Peyer's patch (tissue), 4 donors: ENCODE measurements around the gene COL5A2. TPM values are rescaled to one million over a fixed set of nuclear protein-coding genes. Genes with fewer than 3 reads are reported as not detected.
A peak's percentile ranks its signal among the peaks of the same experiment; 100 is the strongest.

ENCODE experiments used
- DNase-seq, 3 donors: peaks; one replicate each; pipeline ENCODE4 v3.0.0-alpha.2; 2017 to 2019
- H3K27ac ChIP-seq, 4 donors: fragments of 200-600 bp; sonication (generic); one replicate each; pipeline ENCODE4 v1.5.1; 2016 to 2019
- H3K27me3 ChIP-seq, 2 donors: fragments of 200-600 bp; sonication (generic); one replicate each; pipeline ENCODE4 v1.5.1; 2019
- H3K36me3 ChIP-seq, 3 donors: fragments of 200-600 bp; sonication (generic); one replicate each; pipeline ENCODE4 v1.5.1; 2016 to 2019
- H3K4me1 ChIP-seq, 4 donors: fragments of 200-600 bp; sonication (generic); one replicate each; pipeline ENCODE4 v1.5.1; 2016 to 2019
- H3K4me3 ChIP-seq, 4 donors: fragments of 200-600 bp; sonication (generic); 1 replicate in 3 of 4; 2 replicates in 1 of 4; pipeline ENCODE4 v1.5.1; 2016 to 2019; ENCODE audit warnings: mild to moderate bottlenecking in 1 of 4
- H3K9me3 ChIP-seq, 4 donors: fragments of 200-600 bp; sonication (generic); one replicate each; pipeline ENCODE4 v1.5.1; 2016 to 2019; ENCODE audit warnings: mild to moderate bottlenecking in 1 of 4
- POLR2A ChIP-seq, 2 donors: fragments of 450-650 bp; IDR thresholded peaks; one replicate each; pipeline ENCODE4 v1.5.1; 2017; ENCODE audit warnings: antibody characterized with exemption in 2 of 2, mild to moderate bottlenecking in 2 of 2, moderate library complexity in 2 of 2
- small RNA-seq, 2 donors: library from RNA; depleted of rRNA; stranded (forward); fragments of <200 nt; gene quantifications; one replicate each; pipeline ENCODE3, GENCODE V24; 2016
- total RNA-seq, 4 donors: library from RNA; depleted of rRNA; stranded (reverse); fragments of >200 nt; gene quantifications; one replicate each; pipeline ENCODE4 v1.1.0, GENCODE V29; 2016
- TF ChIP-seq, protein P1 (sequence below), 6 experiments: fragments of 450-650 bp in 4 of 6; fragments of 200-600 bp in 2 of 6; sonication (generic) in 1 of 6; IDR thresholded peaks; one replicate each; pipeline ENCODE4 v1.5.1; 2017 to 2019; ENCODE audit warnings: antibody characterized with exemption in 6 of 6, mild to moderate bottlenecking in 3 of 6, moderate library complexity in 1 of 6

Gene COL5A2
- total RNA-seq, 4 donors from 2014 or later: 10.2 to 53.6 (median 12.2) TPM

DNA sequence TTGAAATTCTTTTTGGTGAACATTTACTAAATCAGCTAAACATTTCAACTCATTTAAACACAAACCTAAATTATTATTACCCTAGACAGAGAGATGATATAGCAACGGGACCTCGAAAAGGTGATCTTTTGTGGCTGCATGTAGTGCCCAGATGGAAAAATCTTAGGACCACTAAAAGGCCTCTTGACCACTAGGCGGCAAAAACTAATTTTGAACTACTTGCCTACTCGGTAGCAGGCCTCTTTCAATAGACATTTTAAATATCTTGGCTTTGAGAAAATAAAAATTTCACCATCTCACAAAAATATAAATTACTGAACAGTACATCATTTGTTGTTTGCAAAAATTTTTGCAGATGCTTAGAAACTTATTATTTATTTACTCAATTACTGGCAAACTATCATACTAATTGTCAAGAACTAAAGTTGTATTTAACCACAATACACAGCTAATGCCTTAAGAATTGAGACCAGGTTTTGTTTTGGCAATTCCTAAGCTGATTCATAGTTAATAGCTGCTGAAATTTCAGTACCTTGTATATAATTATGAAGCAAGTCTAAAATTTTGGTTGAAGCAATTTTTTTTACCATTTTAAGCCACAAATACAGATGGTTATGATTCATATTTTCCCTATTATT lies 196.0 kb downstream of the COL5A2 start:
- Histone ChIP-seq H3K27ac (peak overlapping the region in 2 of 4 donors; percentile 23 to 71), H3K4me1 (no peaks in the 10 kb centered on the region), H3K36me3 (peaks cover 0 to 7% (median 0%) of the 10 kb centered on the region in 3 donors), H3K4me3 (no peak overlapping the region), H3K27me3 (no peaks in the 10 kb centered on the region), H3K9me3 (no peaks in the 10 kb centered on the region)
- no peak for DNase-seq
- TF ChIP-seq, protein P1, sequence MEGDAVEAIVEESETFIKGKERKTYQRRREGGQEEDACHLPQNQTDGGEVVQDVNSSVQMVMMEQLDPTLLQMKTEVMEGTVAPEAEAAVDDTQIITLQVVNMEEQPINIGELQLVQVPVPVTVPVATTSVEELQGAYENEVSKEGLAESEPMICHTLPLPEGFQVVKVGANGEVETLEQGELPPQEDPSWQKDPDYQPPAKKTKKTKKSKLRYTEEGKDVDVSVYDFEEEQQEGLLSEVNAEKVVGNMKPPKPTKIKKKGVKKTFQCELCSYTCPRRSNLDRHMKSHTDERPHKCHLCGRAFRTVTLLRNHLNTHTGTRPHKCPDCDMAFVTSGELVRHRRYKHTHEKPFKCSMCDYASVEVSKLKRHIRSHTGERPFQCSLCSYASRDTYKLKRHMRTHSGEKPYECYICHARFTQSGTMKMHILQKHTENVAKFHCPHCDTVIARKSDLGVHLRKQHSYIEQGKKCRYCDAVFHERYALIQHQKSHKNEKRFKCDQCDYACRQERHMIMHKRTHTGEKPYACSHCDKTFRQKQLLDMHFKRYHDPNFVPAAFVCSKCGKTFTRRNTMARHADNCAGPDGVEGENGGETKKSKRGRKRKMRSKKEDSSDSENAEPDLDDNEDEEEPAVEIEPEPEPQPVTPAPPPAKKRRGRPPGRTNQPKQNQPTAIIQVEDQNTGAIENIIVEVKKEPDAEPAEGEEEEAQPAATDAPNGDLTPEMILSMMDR (IDR thresholded peaks at IDR 0.05): peak in 2 of 6 experiments; percentile 7 to 22
- TF ChIP-seq POLR2A (IDR thresholded peaks at IDR 0.05): no peak

Small RNAs within 50 kb of the gene (small RNA-seq; reads per million reads assigned to genes)
- 0 to 0.19 reads per million in 2 donors for gene MIR3129

Other genes starting within 250 kb of the COL5A2 start
- 100 to 1,000 TPM in 1 of 4 donors, 10 to 100 TPM in 3; 33.9 to 317 (median 69.9) TPM for gene COL3A1, start 205.4 kb downstream of the COL5A2 start, total RNA-seq